Prostate gland (tissue), 2 donors: Measurements from ENCODE around the gene KAZALD1.

Experiments
- CTCF ChIP-seq, 4 experiments: fragments of 200-600 bp in 2 of 4; fragments of 450-650 bp in 2 of 4; sonication (generic) in 2 of 4; IDR thresholded peaks; 1 replicate in 3 of 4; 2 replicates in 1 of 4; pipeline ENCODE4 v1.5.1; 2016 to 2019; ENCODE audit warnings: antibody characterized with exemption in 4 of 4, mild to moderate bottlenecking in 2 of 4, moderate library complexity in 2 of 4
- POLR2AphosphoS5 ChIP-seq: sonication (generic); formaldehyde crosslinking; IDR thresholded peaks from one replicate; pipeline ENCODE4 v1.6.1; 2017; ENCODE audit warnings: antibody characterized with exemption

DNA sequence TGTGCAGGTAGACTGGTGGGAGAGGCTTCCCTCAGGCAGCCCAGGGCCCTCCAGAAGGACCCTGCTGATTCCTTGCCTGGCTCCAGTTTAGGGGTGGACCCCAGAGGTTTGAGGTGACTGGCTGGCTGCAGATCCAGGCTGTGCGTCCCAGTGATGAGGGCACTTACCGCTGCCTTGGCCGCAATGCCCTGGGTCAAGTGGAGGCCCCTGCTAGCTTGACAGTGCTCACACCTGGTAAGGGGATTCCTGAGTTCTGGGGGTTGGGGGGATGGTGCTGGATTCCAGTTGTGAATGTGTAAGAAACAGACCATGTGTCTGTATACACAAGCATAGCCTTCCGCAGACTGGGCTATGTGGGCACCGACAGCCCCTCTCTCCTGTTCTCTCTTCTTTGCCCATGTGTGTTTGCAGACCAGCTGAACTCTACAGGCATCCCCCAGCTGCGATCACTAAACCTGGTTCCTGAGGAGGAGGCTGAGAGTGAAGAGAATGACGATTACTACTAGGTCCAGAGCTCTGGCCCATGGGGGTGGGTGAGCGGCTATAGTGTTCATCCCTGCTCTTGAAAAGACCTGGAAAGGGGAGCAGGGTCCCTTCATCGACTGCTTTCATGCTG lies 2.7 kb downstream of the KAZALD1 start:
- TF ChIP-seq CTCF (IDR thresholded peaks at IDR 0.05) (no peak), POLR2AphosphoS5 (no peak)
